Panc1 (cell line): ENCODE measurements around the gene ATP6V0B. TPM values are rescaled to one million over a fixed set of nuclear protein-coding genes. Genes with fewer than 3 reads are reported as not detected.

Source experiments
- ATAC-seq: fragments of 200-7000 bp; cut with Tn5 transposase; 2 replicates; pipeline ENCODE4 v1.9.1; 2020; ENCODE audit warnings: mild to moderate bottlenecking, moderate library complexity
- BruUV-seq: library from RNA; stranded (reverse); fragments of 400-500 nt; replicated peaks from 2 replicates; lab custom pipeline; 2021; lab: Mats Ljungman, UMichigan
- CTCF ChIA-PET: fragments of 300-600 bp; sonication (Branson Sonifier 250); formaldehyde crosslinking; loops from one replicate; lab custom pipeline; 2022; ENCODE audit warnings: antibody characterized with exemption; lab: Charles Lee
- POLR2A ChIA-PET: fragments of 300-600 bp; sonication (Branson Sonifier 250); formaldehyde crosslinking; loops from one replicate; lab custom pipeline; 2022; ENCODE audit warnings: antibody characterized with exemption; lab: Charles Lee
- DNase-seq: peaks from one replicate; pipeline ENCODE4 v3.0.0-alpha.2; 2010; ENCODE audit warnings: low read depth, low spot score
- H3K27ac ChIP-seq: 2 replicates; pipeline ENCODE4 v1.5.1; 2011; ENCODE audit warnings: mild to moderate bottlenecking, low read length, inconsistent platforms
- H3K27me3 ChIP-seq: fragments of 200-500 bp; sonication (Bioruptor generic); 2 replicates; pipeline ENCODE4 v1.6.0; 2014; ENCODE audit warnings: low read length, inconsistent platforms; ENCODE audit not compliant: control insufficient read depth, insufficient read depth
- H3K36me3 ChIP-seq: fragments of 200-500 bp; sonication (Bioruptor generic); 2 replicates; pipeline ENCODE4 v1.5.1; 2014; ENCODE audit warnings: inconsistent platforms, mild to moderate bottlenecking, low read length, moderate library complexity; ENCODE audit not compliant: control insufficient read depth, insufficient read depth
- H3K4me1 ChIP-seq: 2 replicates; pipeline ENCODE4 v1.5.1; 2011; ENCODE audit warnings: inconsistent platforms, mild to moderate bottlenecking, low read length, moderate library complexity; ENCODE audit not compliant: control insufficient read depth, insufficient read depth
- H3K4me3 ChIP-seq, 2 experiments: 2 replicates each; pipeline ENCODE4 v1.5.1; 2011 to 2012; ENCODE audit warnings: low read depth in 2 of 2, low read length in 2 of 2, mild to moderate bottlenecking in 2 of 2, inconsistent platforms in 1 of 2, moderate library complexity in 1 of 2
- H3K9me3 ChIP-seq: fragments of 200-500 bp; sonication (Bioruptor generic); 2 replicates; pipeline ENCODE4 v1.5.1; 2014; ENCODE audit warnings: low read depth, mild to moderate bottlenecking, inconsistent platforms, low read length, moderate library complexity; ENCODE audit not compliant: control insufficient read depth, insufficient read depth
- POLR2AphosphoS5 ChIP-seq: IDR thresholded peaks from 2 replicates; pipeline ENCODE4 v1.6.1; 2012; ENCODE audit warnings: mild to moderate bottlenecking, low read depth, low read length, moderate library complexity
- REST ChIP-seq, 2 experiments: IDR thresholded peaks; 2 replicates each; pipeline ENCODE4 v1.6.1; 2011 to 2012; ENCODE audit warnings: low read depth in 2 of 2, control low read depth in 1 of 2, low read length in 1 of 2, mild to moderate bottlenecking in 1 of 2, moderate library complexity in 1 of 2; ENCODE audit not compliant: insufficient read depth in 1 of 2
- SIN3A ChIP-seq: IDR thresholded peaks from 2 replicates; pipeline ENCODE4 v1.6.1; 2012; ENCODE audit warnings: low read depth, mild to moderate bottlenecking, low read length, moderate library complexity, borderline replicate concordance; ENCODE audit not compliant: insufficient read depth
- TCF7L2 ChIP-seq: IDR thresholded peaks from 2 replicates; pipeline ENCODE4 v1.6.1; 2011; ENCODE audit warnings: mild to moderate bottlenecking, low read depth, low read length, inconsistent platforms
- in situ Hi-C: cut with HindIII; loops from 2 replicates; pipeline ENCODE4 v1.10.0; 2016; ENCODE audit warnings: low sequenced_read_pairs, low pct_unique_long_range_greater_than_20kb
- intact Hi-C: fragments of 100-400 bp; cut with micrococcal nuclease; formaldehyde crosslinking; loops from one replicate; pipeline ENCODE4 v1.10.0; 2022; ENCODE audit not compliant: unreplicated experiment
- total RNA-seq: library from RNA; stranded (reverse); gene quantifications from one replicate; pipeline ENCODE4 v1.2.1, GENCODE V29; 2021; ENCODE audit not compliant: unreplicated experiment
- TF ChIP-seq, protein P1 (sequence below): fragments of 450-650 bp; IDR thresholded peaks from 2 replicates; pipeline ENCODE4 v1.5.1; 2017; ENCODE audit warnings: mild to moderate bottlenecking

ATP6V0B gene
- total RNA-seq, 1 experiment from 2014 or later = 134 TPM

- peak overlapping the region; percentile 60 to 82 for H3K4me3 ChIP-seq
- no peaks in the 10 kb centered on the region for H3K27me3 ChIP-seq
- DNase-seq (no peak), ATAC-seq (peak; percentile 56)
- TF ChIP-seq, protein P1, sequence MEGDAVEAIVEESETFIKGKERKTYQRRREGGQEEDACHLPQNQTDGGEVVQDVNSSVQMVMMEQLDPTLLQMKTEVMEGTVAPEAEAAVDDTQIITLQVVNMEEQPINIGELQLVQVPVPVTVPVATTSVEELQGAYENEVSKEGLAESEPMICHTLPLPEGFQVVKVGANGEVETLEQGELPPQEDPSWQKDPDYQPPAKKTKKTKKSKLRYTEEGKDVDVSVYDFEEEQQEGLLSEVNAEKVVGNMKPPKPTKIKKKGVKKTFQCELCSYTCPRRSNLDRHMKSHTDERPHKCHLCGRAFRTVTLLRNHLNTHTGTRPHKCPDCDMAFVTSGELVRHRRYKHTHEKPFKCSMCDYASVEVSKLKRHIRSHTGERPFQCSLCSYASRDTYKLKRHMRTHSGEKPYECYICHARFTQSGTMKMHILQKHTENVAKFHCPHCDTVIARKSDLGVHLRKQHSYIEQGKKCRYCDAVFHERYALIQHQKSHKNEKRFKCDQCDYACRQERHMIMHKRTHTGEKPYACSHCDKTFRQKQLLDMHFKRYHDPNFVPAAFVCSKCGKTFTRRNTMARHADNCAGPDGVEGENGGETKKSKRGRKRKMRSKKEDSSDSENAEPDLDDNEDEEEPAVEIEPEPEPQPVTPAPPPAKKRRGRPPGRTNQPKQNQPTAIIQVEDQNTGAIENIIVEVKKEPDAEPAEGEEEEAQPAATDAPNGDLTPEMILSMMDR = no peak
- peak; percentile 87 for TF ChIP-seq POLR2AphosphoS5
- peaks cover 16% of the 10 kb centered on the region for H3K4me1 ChIP-seq
- CTCF ChIA-PET = no interaction called here
- H3K36me3 ChIP-seq = no peaks in the 10 kb centered on the region
- intact Hi-C loops (loop anchor here (5.0 kb wide), 1 partner anchor 46 kb away; no protein-coding TSS in a partner anchor), in situ Hi-C loops (no loop called here)
- peak overlapping the region; percentile 92 for H3K27ac ChIP-seq
- H3K9me3 ChIP-seq = no peaks in the 10 kb centered on the region
- POLR2A ChIA-PET = no interaction called here
- BruUV-seq = no TSS peak
Measured at GRCh38 chr1:43991200-43991475, 16.4 kb downstream of the ATP6V0B start.

DNA sequence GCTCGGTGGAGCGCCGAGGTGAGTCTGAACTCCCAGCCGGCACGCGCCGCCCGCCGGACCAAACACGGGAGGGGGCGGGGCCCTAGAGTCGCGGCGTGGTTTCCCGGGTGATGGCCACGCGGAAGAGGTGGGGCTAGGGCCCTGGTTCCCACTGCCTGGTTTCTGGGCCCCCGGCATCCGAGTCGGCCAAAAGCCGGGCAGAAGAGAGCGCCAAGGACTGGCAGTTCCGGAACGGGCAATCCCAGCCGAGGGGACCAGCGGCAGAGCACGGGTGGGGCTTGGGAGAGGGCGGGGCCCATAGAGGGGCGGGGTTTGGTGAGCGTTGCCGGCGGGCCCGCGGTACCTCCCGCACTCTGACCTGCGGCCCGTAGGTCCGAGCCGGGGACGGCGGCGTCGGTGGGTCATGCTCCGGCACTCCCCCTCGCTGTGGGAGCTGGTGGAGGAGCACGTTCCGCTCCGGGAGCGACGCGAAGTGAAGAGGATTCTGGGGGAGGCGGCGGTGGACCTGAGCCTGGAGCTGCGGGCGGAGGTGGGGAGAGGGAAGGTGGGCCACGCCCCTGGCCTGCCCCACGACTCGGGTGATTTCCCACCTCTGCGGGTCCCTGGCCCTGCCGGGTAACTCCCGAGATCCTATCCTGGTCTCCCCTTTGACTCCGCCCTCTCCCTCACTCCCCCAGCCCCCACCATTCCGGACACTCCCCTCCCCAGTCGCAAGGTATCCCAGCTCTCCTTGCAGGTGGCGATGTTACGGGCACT lies 16.9 kb downstream of the ATP6V0B start, which contains the start of gene CCDC24:
Gene CCDC24, plus strand, starts transcription at position 124 of the 756 bp plus-strand sequence. Its CDS starts 280 bp downstream, at position 404.
- POLR2A ChIA-PET = interaction anchor here (0.6 to 0.7 kb wide), 3 partner anchors 19 to 1024 kb away, joined by 3 to 7 read pairs (median 4); no protein-coding TSS in a partner anchor
- CTCF ChIA-PET = no interaction called here

More for the DNA sequence above, 16.9 kb downstream of the ATP6V0B start, which contains the start of gene CCDC24:
- in situ Hi-C loops (no loop called here), intact Hi-C loops (loop anchor here (5.0 kb wide), 1 partner anchor 46 kb away; no protein-coding TSS in a partner anchor)
- no peaks in the 10 kb centered on the region for H3K27me3 ChIP-seq
- no peak for DNase-seq
- ATAC-seq = peak; percentile 85
- no TSS peak for BruUV-seq
- peak within 1 kb of the TSS; percentile 60 to 82 for H3K4me3 ChIP-seq
- H3K27ac ChIP-seq = peak within 1 kb of the TSS; percentile 92
- TF ChIP-seq REST (IDR thresholded peaks at IDR 0.05; ENCODE audit: insufficient read depth in 1 of 2, low read depth in 2 of 2, low read length in 1 of 2) (no peak), TCF7L2 (no peak), SIN3A (0 out of 2 replicates have a peak, but pooled peaks have one; percentile 72), POLR2AphosphoS5 (peak; percentile 68)
- TF ChIP-seq, protein P1 = no peak
- H3K9me3 ChIP-seq = no peaks in the 10 kb centered on the region
- H3K36me3 ChIP-seq = no peaks in the 10 kb centered on the region
- H3K4me1 ChIP-seq = peaks cover 16% of the 10 kb centered on the region
